Esophagus squamous epithelium (tissue), 5 donors: Measurements from ENCODE around the gene GNB1L. TPM values are rescaled to one million over a fixed set of nuclear protein-coding genes. Genes with fewer than 3 reads are reported as not detected.

ENCODE experiments used
- DNase-seq: peaks from one replicate; lab custom pipeline; 2025; lab: John Stamatoyannopoulos, UW
- H3K27ac ChIP-seq, 4 donors: fragments of 200-600 bp; sonication (generic); one replicate each; pipeline ENCODE4 v1.5.1; 2016 to 2019; ENCODE audit warnings: mild to moderate bottlenecking in 1 of 4
- H3K27me3 ChIP-seq, 4 donors: fragments of 200-600 bp; sonication (generic); 1 replicate in 3 of 4; 2 replicates in 1 of 4; pipeline versions ENCODE4 v1.5.1 to v1.6.0; 2017 to 2021; ENCODE audit warnings: antibody characterized with exemption in 1 of 4
- H3K36me3 ChIP-seq, 3 donors: fragments of 200-600 bp; sonication (generic); one replicate each; pipeline ENCODE4 v1.5.1; 2016 to 2019
- H3K4me1 ChIP-seq, 3 donors: fragments of 200-600 bp; sonication (generic); one replicate each; pipeline ENCODE4 v1.5.1; 2017 to 2019
- H3K4me3 ChIP-seq, 4 donors: fragments of 200-600 bp; sonication (generic); 1 replicate in 3 of 4; 2 replicates in 1 of 4; pipeline ENCODE4 v1.5.1; 2016 to 2019; ENCODE audit warnings: mild to moderate bottlenecking in 2 of 4, moderate library complexity in 1 of 4
- H3K9me3 ChIP-seq, 3 donors: fragments of 200-600 bp; sonication (generic); one replicate each; pipeline ENCODE4 v1.5.1; 2016 to 2019
- CTCF ChIP-seq, 6 experiments: fragments of 450-650 bp in 4 of 6; fragments of 200-600 bp in 2 of 6; sonication (generic) in 2 of 6; IDR thresholded peaks; one replicate each; pipeline ENCODE4 v1.5.1; 2016 to 2019; ENCODE audit warnings: antibody characterized with exemption in 6 of 6, mild to moderate bottlenecking in 4 of 6, moderate library complexity in 4 of 6
- POLR2A ChIP-seq, 4 donors: fragments of 450-650 bp; IDR thresholded peaks; one replicate each; pipeline ENCODE4 v1.6.1; 2017; ENCODE audit warnings: antibody characterized with exemption in 4 of 4, mild to moderate bottlenecking in 4 of 4, moderate library complexity in 3 of 4
- WGBS, 2 donors: methylation state at CpG; one replicate each; pipeline ENCODE4 v1.1.5; 2018; 5-methylcytosine and 5-hydroxymethylcytosine counted together
- intact Hi-C: fragments of 100-400 bp; cut with DNase I; formaldehyde crosslinking; loops from one replicate; pipeline ENCODE4 v1.15.0; 2022
- total RNA-seq, 4 donors: library from RNA; depleted of rRNA; stranded (reverse); fragments of >200 nt; gene quantifications; one replicate each; pipeline ENCODE4 v1.1.0, GENCODE V29; 2016
- donor health status: DM: yes; HTN: yes; CAD: no.

Gene GNB1L
- total RNA-seq, 4 donors from 2014 or later = 5.7 to 8.5 (median 6.4) TPM

DNA sequence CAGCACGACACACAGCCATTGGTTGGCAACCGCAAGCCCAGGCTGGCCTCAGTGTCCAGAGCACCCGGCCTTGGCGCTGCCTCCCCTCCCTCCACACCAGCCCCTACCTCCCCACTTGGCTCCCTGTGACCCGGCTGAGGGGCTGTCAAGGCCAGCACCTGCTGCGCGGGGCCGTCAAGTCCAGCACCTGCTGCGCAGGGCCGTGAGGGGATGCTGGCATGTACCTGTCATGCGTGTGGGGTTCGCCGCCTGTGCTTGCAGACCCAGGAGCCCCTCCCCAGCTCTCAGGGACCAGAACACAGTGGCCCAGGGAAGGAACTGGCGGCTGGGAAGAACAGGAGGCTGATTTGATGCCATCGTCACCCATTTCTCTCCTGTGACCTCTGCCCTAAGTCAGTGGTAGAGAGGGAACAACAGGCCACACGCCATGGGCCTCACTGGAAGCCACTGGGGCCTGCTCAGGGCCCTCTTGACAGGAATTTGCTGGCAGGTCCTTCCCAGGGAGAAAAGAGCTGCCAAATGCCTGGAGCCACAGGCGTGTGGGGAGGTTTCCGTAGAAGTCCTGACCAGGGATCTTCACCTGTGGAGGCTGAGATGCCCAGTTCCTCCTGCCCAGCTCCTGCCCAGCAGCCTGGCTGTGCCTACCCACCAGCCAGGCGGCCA lies 56.5 kb downstream of the GNB1L start:
- no peak overlapping the region for H3K4me3 ChIP-seq
- no peak overlapping the region for H3K27ac ChIP-seq
- H3K36me3 ChIP-seq = peaks cover 0 to 7% (median 0%) of the 10 kb centered on the region in 3 donors
- DNase-seq = no peak
- peaks cover 0 to 34% (median 0%) of the 10 kb centered on the region in 3 donors for H3K4me1 ChIP-seq
- H3K27me3 ChIP-seq = no peaks in the 10 kb centered on the region
- no peak for TF ChIP-seq CTCF (IDR thresholded peaks at IDR 0.05)
- TF ChIP-seq POLR2A (IDR thresholded peaks at IDR 0.05) = no peak
- 73% methylated on average over 7 of the region's 19 CpGs; no CpG with 5 or more reads in 1 of the 2 donors for WGBS, 2 donors
- intact Hi-C loops = no loop called here
- no peaks in the 10 kb centered on the region for H3K9me3 ChIP-seq

DNA sequence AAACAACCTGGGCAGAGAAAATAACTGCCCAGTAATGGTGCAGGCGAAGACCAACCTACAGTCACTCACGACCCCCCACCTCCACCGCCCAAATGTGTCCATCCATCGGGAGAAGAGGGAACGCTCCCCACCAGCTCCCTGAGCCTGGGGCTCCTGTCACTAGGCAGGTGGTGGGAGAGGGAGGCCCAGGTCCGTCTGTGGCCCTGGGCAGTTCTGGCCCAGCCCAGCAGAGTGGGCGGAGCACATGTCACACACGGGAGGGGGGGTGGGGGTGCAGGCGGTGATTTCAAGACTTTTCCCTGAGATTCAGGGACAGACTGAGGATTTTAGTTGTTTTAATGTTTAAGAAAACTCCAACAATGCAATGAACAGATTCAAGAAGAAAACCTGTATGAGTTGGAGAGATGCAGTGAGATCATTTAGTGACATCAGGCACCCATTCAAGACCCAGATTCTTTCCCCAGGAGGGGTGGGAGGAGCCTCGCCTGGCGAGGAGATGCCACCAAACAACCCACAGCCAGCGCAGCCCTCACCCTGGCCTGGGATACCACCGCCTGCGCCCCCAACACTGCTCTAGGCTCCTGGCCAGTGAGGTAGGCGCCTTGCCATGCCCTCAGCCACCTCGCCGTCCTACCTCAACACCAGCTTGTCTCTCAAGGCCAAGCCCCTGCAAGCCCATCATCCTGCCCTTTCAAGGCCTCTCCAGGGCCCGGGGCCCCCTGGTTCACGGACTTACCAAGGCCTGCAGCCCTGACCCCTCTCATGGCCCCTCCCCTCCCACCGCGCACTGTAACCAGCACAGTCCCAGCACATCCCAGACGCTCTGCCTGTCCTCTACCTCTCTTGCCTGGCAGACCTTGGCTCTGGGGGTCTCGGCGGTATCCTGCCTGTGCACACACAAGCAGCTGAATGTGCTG lies 57.3 kb downstream of the GNB1L start:
- intact Hi-C loops = no loop called here
- no peak for DNase-seq
- H3K4me3 ChIP-seq = no peak overlapping the region
- TF ChIP-seq CTCF (IDR thresholded peaks at IDR 0.05) (no peak), POLR2A (IDR thresholded peaks at IDR 0.05) (no peak)
- WGBS, 2 donors = 72 to 87% methylated on average over 13 to 16 of the region's 24 CpGs
- H3K9me3 ChIP-seq = peaks cover 0 to 1% (median 0%) of the 10 kb centered on the region in 3 donors
- no peak overlapping the region for H3K27ac ChIP-seq
- peaks cover 0 to 31% (median 0%) of the 10 kb centered on the region in 3 donors for H3K4me1 ChIP-seq
- no peaks in the 10 kb centered on the region for H3K27me3 ChIP-seq
- H3K36me3 ChIP-seq = peaks cover 0 to 12% (median 0%) of the 10 kb centered on the region in 3 donors

DNA sequence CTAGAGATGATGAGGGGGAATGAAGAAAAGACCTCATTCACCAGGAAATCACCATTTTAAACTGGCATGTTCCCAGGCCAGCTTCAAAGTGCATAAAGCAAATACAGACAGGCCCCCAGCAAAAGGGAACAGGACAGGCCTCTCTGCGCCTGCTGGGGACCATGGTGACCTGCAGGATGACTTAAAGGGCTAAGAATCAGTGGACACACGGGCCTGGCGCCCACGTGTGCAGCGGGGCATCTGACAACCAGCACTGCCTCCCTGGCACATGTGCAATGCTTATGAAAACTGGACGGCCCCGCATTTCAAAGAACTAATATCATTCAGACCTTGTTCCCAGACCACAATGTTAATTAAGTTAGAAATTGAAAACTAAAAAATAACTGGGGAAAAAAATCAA lies 58.5 kb downstream of the GNB1L start:
- H3K4me1 ChIP-seq = peaks cover 0 to 23% (median 0%) of the 10 kb centered on the region in 3 donors
- intact Hi-C loops = no loop called here
- peaks cover 0 to 11% (median 0%) of the 10 kb centered on the region in 3 donors for H3K9me3 ChIP-seq
- no peaks in the 10 kb centered on the region for H3K27me3 ChIP-seq
- peaks cover 0 to 24% (median 0%) of the 10 kb centered on the region in 3 donors for H3K36me3 ChIP-seq
- DNase-seq = no peak
- TF ChIP-seq CTCF (IDR thresholded peaks at IDR 0.05) (no peak), POLR2A (IDR thresholded peaks at IDR 0.05) (no peak)
- WGBS, 2 donors = 80 to 81% methylated on average over 7 of the region's 7 CpGs
- no peak overlapping the region for H3K27ac ChIP-seq
- no peak overlapping the region for H3K4me3 ChIP-seq

GRCh38 chr22:19795617-19796008 lies 59.1 kb downstream of the GNB1L start:
- no peak for DNase-seq
- H3K9me3 ChIP-seq = peaks cover 0 to 11% (median 0%) of the 10 kb centered on the region in 3 donors
- H3K27ac ChIP-seq = no peak overlapping the region
- no peak overlapping the region for H3K4me3 ChIP-seq
- H3K36me3 ChIP-seq = peaks cover 0 to 25% (median 0%) of the 10 kb centered on the region in 3 donors
- peaks cover 0 to 20% (median 0%) of the 10 kb centered on the region in 3 donors for H3K4me1 ChIP-seq
- WGBS, 2 donors = 70 to 79% methylated on average over 6 of the region's 6 CpGs
- H3K27me3 ChIP-seq = no peaks in the 10 kb centered on the region
- intact Hi-C loops = no loop called here
- TF ChIP-seq CTCF (IDR thresholded peaks at IDR 0.05) = no peak
- TF ChIP-seq POLR2A (IDR thresholded peaks at IDR 0.05) = no peak
